ENCODE data around the gene PLCG1.
"Not testable (repeated sequence)": the region's sequence is repeated elsewhere in the genome, so short reads cannot be mapped to it uniquely, and the experiment has no call there.

Gene PLCG1

DNA sequence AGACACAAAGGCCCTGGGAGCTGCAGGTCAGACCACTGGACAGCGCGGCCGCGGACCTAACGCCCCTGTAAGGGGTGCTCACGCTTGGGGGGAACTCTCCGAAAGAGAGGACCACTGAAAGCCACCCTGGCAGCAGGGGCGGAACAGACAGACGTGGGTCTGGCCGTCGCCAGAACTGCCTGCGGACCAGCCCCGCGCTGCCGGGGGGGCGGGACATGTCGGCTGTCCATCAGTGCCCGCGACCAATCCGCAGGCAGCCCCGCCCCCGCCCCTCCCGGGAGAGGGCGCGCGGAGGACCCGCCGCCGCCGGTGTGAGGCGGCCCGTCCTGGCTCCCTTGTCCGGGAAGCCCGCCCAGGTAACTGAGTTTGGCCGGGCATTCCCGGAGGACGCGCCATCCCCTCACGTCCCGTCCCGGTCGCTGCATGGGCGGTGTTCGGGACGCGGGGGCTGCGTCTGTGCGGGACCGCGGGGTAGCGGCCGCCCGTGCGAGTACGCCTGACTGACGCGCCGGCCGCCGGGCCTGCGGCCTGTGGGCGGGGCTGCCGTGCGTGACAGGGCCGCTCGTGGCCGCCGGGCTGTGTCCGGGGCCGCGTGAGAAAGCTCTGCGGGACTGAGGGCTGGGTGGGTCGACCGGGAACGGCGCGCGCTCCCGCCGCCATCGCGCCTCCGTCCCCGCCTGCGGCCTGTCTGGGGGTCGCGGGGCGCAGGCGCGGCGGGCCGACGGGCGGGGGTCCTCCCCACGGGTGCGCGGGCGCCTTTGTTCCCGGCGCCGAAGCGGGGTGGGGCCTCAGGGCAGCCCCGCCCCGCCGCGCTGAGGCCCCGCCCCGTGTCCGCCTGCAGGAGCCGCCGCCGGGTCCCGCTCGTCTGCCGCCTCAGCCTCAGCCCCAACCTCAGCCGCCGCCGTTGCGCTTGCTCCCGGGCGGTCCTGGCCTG lies at the start of gene PLCG1:
Gene PLCG1, plus strand, starts transcription at position 864 of the 934 bp plus-strand sequence. CDS start 99 bp downstream, outside the sequence.
- DNase-seq, result peak; percentile 69

DNA sequence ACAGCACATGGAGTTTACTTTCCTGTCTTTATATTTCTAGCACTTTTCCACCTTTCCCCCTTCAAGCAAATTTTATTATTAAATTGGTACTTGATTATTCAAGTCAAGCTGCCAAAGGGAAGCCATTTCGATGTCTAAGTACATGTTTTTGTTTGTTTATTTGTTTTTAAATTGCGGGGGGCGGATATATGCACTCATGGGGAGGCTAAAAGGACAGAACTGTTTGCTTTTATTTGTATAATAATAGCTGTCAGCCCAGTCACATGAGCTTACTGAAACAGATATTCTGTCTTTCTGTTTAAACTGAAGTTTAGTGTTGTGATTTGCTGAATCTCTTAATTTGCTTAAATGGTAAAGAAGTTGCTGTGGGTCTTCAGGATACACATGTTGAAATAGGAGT lies 49.6 kb upstream of the PLCG1 start:
- DNase-seq, result no peak

DNA sequence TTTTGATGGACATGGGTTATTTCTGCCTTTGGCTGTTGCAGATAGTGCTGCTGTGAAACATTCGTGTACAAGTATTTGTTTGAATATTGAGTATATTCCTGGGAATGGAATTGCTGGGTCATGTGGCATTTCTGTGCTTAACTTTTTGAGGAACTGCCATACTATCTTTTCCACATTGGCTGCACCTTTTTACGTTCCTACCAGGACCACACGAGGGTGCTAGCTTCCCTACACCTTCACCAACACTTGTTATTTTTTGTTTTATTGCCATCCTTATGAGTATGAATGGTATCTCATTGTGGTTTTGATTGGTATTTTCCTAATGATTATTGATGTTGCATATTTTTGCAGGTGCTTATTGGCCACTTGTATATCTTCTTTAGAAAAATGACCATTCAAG lies 47.8 kb upstream of the PLCG1 start:
- DNase-seq, result no peak

DNA sequence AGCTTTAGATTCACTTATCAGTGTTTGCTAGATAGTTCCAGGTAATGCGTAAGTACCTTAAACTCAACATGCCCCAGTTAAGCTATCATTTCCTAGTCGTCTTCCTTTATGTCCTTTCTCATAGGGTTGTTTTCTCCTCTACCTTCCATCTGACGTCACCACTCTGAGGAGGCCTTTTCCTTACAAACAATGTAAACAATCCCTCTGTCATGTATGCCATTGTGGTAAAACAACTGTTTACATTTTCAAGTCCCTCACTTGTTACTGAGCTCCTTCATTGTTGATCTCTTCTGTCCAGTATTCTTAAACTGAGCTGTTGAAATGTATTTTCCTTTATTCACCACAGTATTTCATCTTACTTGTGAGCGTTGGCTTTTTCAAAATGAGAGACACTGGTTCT lies 45.4 kb upstream of the PLCG1 start:
- DNase-seq, result no peak

DNA sequence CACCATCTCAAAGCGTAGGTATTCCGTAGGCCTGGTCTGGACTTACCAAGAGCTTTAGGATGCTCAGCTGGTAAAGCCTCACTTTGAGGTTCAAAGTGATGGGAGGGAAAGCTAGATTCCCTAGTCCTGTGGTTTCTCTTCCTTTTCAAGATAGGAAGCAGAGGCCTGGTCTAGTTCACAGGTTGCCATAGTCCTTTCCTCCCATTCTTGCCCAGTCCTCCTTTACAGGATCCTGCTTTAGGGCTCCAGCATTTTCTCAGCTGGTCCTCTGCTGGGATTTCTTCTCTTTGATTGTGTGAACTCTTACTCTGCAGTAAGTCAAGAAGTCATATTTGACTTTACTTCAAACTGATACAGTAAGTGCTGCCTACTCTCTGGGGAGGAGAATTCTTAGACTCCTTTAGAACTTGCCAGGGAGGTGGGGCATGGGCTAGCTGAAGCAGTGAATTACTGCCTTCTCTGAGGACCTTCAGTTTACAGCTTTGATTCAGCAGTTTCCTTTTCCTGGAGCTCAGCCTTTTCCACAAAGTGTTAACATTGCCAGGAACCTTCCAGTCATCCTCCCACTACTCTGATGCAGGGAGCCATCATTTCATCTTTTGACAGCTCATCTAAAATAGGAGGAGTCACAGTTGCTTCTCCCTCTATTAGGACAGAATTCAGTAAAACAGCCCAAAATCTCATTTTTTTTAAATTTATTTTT lies 42.8 kb upstream of the PLCG1 start:
- DNase-seq, result no peak

DNA sequence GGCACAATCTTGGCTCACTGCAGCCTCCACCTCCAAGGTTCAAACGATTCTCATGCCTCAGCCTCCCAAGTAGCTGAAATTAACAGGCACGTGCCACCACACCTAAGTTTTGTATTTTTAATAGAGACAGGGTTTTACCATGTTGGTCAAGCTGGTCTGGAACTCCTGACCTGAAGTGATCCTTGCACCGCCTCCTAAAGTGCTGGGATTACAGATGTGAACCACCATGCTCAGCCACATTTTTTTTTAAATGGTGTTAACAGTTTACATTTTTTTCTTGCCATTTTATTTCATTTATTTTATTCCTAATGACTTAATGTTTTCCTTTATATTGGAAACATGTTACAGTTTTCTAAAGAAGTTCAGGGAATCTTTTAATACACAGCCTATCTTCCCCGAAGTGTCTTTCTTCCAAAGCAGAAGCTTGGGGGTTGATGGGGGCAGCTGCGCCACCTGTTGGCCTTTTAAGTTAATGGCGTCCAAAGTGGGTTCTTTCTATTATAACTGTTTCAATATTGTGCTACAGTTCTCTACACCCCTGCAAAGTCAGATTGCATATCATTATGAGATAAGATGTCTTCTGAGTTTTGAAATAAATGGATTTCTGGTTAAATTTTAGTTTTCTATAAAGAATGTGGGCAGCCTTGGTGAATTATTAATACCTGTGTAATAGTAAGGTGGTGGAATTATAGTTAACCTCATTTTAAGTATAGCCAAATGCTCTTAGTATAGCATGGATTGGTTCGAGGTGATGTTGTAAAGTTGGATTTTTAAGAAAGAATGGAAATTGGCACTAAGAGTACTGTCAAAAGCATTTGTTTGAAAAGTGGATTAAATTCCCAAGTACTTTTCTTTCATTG lies 42.0 kb upstream of the PLCG1 start:
- peak; percentile 55 for DNase-seq

DNA sequence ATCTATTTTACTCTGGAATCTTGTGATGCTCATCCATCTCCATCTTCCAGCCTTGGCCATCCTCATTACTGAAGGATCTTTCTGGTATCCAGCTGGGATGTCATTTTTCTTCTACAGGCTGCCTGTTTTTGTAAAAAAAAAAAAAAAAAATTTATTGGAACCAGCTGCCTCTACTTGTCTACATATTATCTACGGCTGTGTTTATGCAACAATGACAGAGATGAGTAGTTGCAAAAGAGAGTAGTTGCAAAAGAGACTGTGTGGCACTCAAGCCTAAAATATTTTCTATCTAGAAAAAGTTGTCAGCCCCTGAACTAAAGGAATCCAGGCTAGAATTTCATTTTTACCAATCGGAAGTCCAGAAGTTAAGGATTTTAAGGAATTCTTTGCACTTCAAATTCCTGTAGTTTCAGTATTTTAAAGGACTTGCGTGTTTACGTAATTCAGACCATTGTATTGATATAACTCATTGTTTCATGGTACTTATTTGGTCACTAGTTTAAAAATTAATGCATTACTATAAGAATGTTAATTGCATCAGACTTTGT lies 38.6 kb upstream of the PLCG1 start:
- peak; percentile 29 for DNase-seq

DNA sequence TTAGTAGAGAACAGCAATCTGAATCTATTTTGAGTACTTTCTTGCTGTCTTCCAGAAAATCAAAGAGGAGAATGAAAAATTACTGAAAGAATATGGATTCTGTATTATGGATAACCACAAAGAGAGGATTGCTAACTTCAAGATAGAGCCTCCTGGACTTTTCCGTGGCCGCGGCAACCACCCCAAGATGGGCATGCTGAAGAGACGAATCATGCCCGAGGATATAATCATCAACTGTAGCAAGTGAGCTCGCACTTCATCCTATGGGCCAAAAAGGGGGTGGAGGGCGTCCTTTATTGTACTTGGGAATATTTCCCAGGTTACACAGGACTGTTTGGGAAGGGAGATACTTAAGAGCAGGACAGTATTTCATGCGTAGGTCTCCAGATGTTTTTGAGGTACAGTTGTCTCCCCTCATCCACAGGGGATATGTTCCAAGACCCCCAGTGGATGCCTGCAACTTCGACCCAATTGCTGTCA lies 37.3 kb upstream of the PLCG1 start:
- DNase-seq, result no peak

DNA sequence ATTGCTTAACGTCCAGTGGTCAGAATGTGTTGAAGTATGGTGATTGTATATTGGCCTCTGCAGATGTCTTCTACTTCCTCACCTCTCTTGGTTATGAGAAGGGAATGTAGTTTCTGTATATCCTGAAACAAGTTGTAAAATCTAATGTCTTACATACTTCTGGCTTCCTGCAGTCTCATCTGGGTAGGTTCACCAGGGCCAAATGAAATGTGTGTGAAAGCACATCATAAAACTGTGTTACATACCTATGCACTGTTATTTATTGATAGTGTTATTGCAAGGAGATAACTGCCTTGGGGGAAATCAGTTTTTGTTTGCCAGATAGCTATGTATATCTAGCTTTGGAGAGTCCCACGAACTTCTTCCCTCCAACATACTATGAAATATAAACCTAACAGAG lies 35.7 kb upstream of the PLCG1 start:
- no peak for DNase-seq

DNA sequence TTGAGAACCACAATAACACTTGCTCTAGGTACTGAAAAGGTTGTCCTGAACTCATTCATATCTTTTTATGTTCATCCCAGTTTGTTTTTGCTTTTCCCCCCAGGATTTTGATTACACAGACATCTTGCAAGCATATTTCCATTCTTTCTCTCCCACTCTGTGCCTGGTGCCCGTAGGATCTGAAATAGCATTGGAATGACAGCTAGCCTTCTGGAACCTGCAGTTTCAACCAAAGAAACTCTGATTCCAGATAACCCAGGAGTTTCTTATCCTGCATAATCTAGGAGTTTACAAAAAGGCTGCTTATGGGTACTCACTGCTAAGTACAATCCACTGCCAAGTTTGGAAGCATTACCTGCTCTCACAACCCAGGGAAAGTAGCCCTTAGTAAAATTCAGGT lies 28.8 kb upstream of the PLCG1 start:
- DNase-seq, result no peak

DNA sequence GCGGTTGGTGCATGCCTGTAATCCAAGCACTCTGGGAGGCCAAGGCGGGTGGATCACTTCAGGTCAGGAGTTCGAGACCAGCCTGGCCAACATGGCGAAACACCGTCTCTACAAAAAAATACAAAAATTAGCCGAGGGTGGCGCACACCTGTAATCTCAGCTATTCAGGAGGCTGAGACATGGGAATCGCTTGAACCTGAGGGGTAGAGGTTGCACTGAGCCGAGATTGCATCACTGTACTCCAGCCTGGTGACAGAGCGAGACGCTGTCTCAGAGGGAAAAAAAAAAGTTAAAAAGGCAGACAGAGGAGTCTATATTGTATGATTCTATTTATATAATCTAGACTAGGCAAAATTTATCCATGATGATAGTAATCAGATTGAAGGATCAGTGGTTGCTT lies 27.3 kb upstream of the PLCG1 start:
- no peak for DNase-seq

DNA sequence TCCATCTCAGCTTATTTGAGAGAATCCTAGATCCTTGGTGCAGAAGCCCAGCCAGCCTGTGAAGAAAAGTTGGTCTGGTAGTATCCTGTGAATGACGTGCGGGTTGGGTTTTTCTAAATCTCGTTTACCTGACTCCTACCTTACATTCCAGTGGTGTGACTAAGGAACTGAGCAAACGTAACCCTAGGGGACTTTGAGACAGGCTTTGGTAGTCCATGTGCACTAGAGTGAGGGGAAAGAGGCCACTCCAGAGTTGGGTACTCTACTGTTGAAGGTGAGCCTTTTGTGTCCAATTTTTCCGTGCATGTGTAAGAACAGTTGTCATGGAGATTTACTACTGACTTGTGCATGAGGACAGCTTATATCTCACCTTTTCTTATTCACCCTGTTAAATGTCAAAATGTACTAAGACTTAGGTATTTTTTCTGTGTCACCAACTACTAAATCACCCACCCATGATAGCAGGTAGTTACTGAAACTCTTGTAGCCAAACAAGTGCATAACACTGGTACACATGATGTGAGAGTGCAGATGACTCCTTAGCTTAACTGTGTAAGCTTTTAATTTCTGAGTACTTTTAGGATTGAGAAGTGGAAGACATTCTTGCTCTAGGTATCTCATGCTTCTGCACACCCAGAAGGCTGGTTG lies 26.3 kb upstream of the PLCG1 start:
- no peak for DNase-seq

DNA sequence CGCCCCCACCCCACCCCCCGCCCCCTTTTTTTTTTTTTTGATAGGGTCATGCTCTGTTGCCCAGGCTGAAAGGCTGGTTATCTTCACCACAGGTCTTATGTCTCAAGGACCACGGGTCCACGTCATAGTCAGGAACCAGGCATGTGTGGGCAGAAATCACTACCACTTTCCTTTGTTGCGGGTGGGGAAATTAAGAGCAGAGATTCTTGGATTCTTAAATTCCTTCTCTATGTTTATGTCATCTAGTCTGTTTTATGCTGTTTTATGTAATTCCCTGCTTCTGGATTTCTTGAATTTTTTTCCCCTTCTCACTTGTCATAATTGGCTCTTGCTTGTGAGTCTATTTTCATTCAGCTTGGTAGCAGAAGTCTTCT lies 25.8 kb upstream of the PLCG1 start:
- peak; percentile 50 for DNase-seq

DNA sequence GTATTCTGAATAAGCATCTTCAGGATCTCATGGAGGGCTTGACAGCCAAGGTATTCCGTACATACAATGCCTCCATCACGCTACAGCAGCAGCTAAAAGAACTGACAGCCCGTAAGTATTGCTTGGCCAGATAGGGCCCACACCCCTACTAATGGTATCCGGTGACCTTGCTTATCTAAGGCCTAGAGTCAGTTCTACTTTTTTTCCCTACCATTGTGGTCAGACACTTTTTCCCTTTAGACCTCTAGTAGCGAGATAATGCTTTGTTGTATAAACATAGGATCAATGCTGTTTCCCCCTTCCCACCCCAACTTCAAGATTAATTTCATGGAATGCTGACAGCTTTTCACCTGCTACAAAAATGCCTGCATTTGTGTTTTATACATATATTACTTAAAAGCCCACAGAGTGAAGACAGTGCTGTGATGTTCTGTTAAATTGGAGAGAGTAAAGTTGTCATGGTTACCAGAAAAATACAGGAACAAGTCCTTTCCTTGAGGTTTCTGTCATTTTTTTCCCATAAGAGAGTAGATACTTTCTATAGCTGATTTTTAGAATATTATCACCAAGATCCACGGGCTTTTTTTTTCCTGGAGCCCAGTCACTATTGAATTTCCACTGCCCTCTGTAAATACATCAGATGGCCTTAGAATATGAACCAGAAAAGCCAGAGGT lies 20.9 kb upstream of the PLCG1 start:
- no peak for DNase-seq

DNA sequence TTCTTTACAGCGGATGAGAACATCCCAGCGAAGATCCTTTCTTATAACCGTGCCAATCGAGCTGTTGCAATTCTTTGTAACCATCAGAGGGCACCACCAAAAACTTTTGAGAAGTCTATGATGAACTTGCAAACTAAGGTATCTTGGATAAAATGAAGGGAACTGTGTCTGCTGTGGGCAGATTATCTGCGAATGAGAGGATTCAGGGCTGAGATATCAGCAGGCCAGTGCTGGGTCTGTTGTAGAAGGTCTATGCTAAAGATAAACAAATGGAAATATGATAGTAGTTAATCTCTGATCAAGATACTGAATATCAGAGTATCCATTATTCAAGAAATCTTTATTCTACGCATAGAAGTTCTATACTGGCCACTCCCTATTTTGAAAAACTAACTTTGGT lies 19.2 kb upstream of the PLCG1 start:
- not testable (repeated sequence) for DNase-seq

DNA sequence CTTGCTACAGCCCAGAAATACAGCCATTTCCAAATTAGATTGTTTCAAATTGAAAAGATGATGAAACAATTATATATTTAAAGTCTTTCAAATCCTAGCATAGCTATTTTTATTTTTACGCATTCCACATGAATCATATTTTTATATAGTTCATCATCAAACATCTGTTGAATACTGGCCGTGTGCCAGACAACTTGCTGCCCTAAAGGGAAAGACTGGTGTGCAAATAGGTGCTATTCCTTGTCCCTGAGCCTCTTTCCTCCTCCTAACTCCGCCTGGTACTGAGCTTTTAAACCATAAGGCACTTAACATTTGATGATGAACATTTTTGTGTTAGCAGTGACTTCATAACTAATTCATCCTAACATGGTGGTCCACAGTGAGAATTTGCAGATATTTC lies 18.7 kb upstream of the PLCG1 start:
- no peak for DNase-seq

DNA sequence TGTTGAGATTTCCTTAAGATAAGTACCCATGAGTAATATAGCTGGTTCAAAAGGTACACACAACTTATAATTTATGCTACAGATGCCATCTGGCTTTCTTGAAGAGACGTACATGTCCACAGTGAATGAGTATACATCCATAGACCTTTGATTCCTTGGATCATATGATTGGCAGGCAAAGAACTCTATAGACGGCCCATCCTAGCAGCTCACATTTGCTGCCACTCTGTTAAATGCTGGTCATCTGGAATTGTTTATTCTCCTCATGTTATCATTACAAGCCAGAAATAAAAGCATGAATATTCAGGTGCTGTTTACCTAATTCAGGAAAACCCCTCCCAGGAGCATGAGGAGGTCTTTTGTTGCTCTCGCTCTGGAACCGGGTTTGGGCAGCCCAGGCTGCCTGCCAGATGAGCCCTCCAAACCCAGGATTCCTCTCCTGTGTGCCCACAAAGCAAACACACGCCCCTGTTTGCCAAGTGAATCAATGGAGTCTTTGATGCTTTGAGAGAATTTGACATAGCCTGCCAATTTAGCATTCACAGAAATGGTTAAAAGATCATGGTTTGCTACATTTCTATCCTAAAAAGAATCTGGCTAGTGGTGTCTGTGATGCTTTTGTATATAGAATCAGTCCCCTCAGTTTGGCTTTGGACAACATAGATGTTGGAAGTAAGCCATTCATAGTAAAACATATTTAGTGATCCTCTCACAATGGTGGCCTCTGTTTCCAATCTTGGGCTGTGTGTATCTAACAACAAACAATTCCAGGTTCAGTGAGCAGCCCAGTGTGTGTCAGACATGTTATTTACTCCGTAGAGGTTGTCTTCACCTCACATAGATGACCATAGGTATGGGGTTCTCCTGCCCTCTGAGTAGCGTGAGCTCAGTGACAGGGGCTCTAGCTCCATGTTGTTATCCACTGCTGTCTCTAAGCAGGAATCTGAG lies 17.5 kb upstream of the PLCG1 start:
- no peak for DNase-seq

DNA sequence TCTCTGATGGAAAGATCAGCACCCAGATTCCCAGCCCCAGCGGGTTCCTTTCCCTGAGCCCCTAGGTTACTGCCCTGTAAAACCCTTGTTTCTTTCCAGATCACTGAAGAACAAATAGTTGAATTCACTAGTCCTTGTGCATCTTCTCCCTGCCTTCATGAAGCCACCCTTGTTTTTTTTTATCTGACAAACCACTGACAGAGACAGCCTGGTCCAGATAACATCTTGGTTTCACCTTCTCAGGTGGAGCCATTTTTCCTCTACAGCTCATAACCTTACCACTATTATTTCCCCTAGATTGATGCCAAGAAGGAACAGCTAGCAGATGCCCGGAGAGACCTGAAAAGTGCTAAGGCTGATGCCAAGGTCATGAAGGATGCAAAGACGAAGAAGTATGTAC lies 15.9 kb upstream of the PLCG1 start:
- DNase-seq, result no peak

DNA sequence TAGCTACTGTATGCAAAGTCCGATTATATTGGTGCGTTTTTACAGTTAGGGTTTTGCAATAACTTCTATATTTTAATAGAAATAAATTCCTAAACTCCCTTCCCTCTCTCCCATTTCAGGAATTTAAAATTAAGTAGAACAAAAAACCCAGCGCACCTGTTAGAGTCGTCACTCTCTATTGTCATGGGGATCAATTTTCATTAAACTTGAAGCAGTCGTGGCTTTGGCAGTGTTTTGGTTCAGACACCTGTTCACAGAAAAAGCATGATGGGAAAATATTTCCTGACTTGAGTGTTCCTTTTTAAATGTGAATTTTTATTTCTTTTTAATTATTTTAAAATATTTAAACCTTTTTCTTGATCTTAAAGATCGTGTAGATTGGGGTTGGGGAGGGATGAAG lies 13.7 kb upstream of the PLCG1 start:
- DNase-seq, result no peak

DNA sequence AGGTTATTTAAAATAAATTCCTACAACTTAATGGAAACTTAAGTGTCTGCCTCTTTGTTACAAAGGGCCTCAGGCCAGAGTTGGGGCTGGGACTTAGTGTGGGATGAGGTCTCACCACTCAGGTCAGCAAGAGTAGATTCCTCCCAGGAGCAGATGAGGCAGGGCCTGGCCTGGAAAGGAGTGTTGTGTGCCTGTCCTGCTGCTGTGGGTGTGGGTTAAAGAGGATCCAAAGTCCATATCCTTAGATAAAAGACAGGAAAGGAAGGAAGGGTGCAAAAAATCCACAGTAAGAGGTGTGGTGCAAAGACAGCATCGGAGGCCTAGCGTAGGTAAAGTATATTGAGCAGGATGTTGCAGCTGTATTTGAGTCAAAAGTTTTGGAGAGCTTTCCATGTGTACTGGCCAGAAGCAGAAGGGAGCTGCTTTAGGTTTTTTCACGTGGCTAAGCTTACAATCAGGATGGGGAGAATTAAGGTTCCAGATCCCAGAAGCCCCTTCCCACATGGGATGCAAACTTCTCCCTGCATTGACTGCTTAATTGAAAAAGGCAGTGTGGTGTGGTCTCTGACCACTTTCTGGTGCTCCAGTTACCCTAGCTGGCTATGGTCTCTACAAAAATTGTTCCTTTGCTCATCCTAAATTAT lies 12.8 kb upstream of the PLCG1 start:
- no peak for DNase-seq

All from inflammatory macrophage treated with lipopolysaccharide for 4 hours (primary cell).